Right ventricle myocardium inferior (tissue), 1 donor: Measurements from ENCODE around the gene NBPF3. TPM values are rescaled to one million over a fixed set of nuclear protein-coding genes. Genes with fewer than 3 reads are reported as not detected.

ENCODE experiments used
- ATAC-seq: fragments of 200-7000 bp; cut with Tn5 transposase; one replicate; pipeline ENCODE4 v1.9.1; 2020; ENCODE audit warnings: mild to moderate bottlenecking, moderate library complexity
- DNase-seq: peaks from one replicate; pipeline ENCODE4 v3.0.0; 2021; ENCODE audit errors: missing footprints
- intact Hi-C: fragments of 100-400 bp; cut with DNase I; formaldehyde crosslinking; loops from one replicate; pipeline ENCODE4 v1.11.0; 2022
- total RNA-seq: library from RNA; stranded (reverse); fragmentation: NEBNext Ultra II Directional; extraction: Animal tissue kit (Norgen Biotek cat#: 25700); gene quantifications from one replicate; pipeline ENCODE4 v1.2.1, GENCODE V29; 2021
- donor health status: DM: no; HTN: yes; CAD: no; lungs with severe emphysema.

Gene NBPF3
- total RNA-seq, 1 donor from 2014 or later, result 4.6 TPM

DNA sequence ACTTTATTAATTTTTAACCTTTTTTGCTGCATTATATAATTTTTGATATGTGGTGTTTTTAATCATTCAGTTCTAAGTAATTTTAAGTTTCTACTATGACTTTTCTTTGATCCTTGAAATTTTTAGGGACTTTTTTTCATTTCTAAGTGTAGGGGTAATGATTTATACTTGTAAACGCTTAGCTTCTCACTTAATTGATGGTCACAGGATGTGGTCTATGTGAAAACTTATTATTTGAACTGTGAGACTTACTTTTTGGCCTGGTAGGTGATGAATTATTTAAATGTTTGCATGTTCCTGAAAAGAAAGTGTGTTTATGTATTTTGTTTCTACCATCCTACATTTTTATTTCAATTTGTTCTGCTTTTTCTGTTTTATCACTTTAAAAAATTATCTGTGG is 86.5 kb downstream of the NBPF3 start:
- ATAC-seq (no peak), DNase-seq (no peak)
- intact Hi-C loops, result no loop called here

DNA sequence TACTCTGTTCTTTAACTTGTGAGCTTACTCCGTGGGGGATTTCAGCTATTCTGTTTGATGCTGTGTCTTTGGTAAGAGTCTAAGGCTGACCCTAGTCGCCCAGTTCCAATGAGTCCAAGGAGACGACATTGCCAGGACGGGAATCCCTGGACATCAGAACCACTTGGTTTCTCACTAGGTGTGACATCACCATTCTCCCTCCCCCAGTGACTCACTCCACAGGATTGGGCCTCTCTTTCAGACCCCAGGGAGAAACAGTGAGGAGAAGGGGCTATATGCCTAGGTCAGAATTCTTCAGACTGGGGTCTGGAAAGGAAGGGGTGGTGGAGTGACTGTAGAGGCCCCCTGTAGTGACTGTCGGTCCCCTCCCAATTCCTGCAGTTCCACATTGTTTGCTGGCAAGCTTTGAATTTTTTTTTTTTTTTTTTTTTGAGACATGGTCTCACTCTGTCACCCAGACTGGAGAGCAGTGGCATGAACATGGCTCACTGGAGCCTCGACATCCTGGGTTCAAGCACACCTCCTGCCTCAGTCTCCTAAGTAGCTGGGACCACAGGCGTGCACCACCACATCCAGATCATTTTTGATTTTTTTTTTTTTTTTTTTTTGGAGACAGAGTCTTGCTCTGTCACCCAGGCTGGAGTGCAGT is 90.6 kb downstream of the NBPF3 start:
- DNase-seq (no peak), ATAC-seq (no peak)
- intact Hi-C loops, result no loop called here

DNA sequence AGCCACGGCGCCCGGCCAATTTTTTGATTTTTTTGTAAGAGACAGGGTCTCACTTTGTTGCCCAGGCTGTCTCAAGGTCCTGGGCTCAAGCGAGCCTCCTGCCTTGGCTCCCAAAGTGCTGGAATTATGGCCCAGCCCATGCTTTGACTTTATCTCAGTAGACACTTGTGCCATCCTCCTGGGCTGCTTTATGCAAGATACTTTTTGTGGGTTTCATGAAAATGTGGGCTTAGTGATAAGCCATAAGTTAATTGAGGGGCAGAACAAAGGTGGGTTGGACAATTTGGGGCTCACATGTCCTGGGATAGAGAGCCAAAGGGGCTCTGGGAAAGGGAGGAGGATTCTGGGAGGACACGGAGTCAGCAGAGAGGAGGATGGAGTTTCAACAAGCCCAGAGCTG is 91.3 kb downstream of the NBPF3 start:
- ATAC-seq (no peak), DNase-seq (no peak)
- intact Hi-C loops, result no loop called here

DNA sequence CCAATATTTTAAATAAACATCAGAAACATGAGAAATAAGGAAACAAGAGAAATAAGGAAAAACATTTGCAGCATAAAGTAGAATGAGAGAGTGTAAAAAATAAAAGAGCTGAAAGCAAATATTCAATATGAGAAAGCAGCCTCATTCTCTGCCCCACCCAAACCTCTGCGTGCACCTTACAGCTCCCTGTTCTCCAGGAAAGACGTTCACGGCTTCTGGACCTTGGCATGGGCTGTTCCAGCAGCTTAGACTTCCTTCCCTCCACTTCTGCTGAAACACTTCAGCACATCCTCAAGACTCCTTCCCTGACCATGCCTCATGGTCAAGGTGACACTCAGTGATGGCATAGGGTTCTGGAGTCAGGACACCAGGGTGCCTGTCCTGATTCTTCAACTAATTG is 92.6 kb downstream of the NBPF3 start:
- DNase-seq, result no peak
- no peak for ATAC-seq
- intact Hi-C loops, result no loop called here

DNA sequence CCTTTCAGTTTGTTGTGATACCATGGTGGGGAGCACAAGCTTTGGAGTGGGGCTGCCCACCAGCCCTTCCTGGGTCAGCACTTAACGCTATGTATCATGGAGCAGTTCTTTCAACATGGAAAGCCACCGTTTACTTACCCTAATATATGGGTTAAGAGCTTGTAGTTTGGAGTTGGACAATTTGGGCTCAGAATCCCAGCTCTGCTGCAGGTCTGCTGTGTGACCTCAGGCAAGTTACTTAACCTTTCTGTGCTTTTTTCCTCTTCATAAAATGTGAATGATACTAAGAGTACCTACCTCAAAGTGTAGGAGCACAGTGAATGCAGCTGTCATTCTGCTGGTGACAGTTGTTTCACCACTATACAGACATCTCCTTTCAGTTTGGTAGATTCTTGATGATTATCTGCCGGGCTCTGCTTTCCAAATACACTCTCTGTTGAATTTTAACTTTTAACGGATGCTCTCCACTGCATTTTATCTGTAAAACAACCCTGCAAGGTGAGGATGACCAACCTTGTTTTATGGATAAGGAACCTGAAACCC is 93.1 kb downstream of the NBPF3 start:
- ATAC-seq, result no peak
- DNase-seq, result no peak
- intact Hi-C loops, result no loop called here

DNA sequence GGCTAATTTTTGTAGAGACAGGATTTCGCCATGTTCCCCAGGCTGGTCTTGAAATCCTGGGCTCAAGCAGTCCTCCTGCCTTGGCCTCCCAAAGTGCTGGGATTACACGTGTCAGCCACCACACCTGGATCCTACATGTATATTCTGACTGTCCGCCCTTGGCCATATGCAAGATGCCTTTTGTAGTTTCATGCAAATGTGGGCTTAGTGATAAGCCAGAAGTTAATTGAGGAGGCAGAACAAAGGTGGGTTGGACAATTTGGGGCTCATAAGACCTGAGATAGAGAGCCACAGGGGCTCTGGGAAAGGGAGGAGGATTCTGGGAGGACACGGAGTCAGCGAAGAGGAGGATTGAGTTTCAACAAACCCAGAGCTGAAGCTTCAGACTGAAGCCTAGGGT is 94.2 kb downstream of the NBPF3 start:
- intact Hi-C loops, result no loop called here
- DNase-seq, result no peak
- ATAC-seq, result no peak

Other genes with a start within 250 kb of the NBPF3 start
- 49.3 TPM for gene ECE1, start 149.7 kb upstream of the NBPF3 start, total RNA-seq
- gene ALPL, start 69.3 kb downstream of the NBPF3 start, total RNA-seq, result 11.0 TPM
- gene RAP1GAP, start 229.2 kb downstream of the NBPF3 start, total RNA-seq, result 4.5 TPM